Stimulated activated CD4-positive, alpha-beta T cell treated with anti-CD3 and anti-CD28 coated beads, TNF-alpha, amount 100 ng/mL, for 1 hour (primary cell): ENCODE results near the gene DHRS1.
A peak's percentile ranks its signal among the peaks of the same experiment; 100 is the strongest.

Source experiments
- DNase-seq, 3 donors: peaks; one replicate each; pipeline ENCODE4 v3.0.0-alpha.2; 2020; ENCODE audit warnings: low read depth in 3 of 3, low spot score in 1 of 3

DHRS1 gene

GRCh38 chr14:24285351-24285750, 14.2 kb downstream of the DHRS1 start:
- DNase-seq, result no peak

GRCh38 chr14:24284501-24285035, 15.0 kb downstream of the DHRS1 start:
- no peak for DNase-seq

GRCh38 chr14:24283796-24284460, 15.7 kb downstream of the DHRS1 start:
- no peak for DNase-seq

- DNase-seq, result no peak
Observed at GRCh38 chr14:24282736-24283135, 16.8 kb downstream of the DHRS1 start.

GRCh38 chr14:24281636-24282035, 17.9 kb downstream of the DHRS1 start:
- DNase-seq, result no peak

GRCh38 chr14:24280797-24281460, 18.7 kb downstream of the DHRS1 start:
- DNase-seq, result no peak

GRCh38 chr14:24279301-24280186, 20.0 kb downstream of the DHRS1 start:
- DNase-seq, result no peak

DNA sequence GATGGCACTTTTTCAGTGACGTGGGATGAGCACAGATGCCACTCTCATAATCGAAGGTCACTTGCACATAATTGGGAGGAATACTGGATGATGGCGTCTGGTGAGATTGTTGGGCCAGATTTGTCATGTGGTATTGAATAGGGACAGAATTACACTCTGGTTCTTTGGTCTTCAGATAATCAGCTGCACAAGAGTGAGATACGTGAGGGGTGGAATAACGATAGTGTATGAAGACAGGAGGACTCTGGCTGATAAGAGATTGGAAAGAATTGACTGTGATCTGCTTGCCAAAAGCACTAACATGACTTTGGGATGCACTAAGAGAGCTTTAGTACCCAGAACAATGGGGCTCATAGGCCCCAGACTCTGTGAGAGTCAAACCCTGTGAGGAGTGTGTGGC, 21.2 kb downstream of the DHRS1 start:
- no peak for DNase-seq

DNA sequence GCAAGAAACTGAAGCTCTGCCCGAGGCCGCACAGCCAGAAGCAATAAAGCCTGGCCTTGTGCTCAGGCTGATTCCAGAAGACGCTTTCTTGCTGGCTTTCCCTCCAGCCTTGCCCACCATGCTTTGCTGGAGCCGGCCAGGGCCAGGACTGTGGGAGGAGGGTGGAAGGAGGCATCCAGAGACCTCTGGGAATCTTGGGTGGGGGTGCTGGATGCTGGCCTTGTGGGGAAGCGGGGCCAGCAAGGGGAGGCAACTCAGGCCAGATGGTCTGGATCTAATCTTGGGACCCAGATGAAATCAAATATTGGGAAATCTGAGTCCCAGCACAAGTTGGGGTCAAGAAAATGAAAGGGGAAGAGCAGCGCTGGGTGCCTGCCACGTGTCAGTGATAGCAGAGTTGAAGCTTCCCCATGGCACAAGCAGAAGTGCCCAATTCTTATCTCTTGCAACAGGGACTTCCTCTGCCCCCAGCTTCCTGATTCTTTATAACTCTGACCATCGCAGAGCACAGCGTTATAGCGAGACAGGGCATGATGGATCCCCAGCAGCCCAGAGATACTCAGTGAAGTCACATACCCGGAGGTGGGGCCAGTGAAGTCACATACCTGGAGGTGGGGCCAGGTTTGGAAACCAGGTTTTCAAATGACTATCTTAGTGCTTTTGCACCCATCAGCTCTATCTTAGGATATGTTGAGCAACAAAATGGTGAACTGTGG, 21.8 kb downstream of the DHRS1 start:
- no peak for DNase-seq

DNA sequence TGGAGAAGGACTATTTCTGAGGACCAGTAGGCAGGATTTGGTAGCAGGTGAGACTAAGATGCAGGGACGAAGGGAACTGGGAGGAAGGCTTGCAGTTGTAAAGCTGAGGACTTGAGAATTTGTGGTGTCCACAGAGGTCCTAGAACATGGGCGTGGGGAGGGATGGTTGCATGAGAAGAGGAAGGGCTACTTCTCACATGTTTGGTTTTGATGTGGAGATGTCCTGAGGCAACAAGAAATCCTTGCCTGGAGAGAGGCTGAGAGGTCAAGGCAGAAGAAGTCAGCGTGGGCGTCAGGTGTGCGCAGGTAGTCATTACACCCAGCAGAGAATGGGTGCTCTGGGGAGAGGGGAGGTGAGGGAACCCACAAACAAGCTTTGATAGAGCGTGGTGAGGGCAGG, 22.5 kb downstream of the DHRS1 start:
- no peak for DNase-seq

DNA sequence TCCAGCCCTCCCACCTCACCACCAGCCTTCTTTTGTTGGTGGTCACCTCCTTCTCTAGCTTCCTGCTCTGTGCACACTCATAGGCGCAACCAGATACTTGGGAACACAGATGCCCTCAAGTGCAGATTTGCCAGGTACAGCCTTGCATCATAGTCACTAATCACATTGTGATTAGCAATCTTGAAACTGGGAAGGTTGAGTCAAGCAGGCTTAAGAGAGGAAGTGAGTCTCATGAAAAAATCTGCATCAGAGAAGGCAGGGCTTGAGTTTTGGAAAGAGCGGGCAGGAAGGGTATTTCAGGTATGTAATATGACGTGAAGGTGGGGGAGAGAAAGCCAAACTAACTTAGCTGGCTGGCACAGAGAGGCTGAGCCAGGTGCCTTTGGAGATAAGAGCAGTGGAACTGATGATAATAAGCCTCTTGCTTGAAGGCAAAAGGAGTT, 25.5 kb downstream of the DHRS1 start:
- DNase-seq, result peak in 1 of 3 donors; percentile 11

DNA sequence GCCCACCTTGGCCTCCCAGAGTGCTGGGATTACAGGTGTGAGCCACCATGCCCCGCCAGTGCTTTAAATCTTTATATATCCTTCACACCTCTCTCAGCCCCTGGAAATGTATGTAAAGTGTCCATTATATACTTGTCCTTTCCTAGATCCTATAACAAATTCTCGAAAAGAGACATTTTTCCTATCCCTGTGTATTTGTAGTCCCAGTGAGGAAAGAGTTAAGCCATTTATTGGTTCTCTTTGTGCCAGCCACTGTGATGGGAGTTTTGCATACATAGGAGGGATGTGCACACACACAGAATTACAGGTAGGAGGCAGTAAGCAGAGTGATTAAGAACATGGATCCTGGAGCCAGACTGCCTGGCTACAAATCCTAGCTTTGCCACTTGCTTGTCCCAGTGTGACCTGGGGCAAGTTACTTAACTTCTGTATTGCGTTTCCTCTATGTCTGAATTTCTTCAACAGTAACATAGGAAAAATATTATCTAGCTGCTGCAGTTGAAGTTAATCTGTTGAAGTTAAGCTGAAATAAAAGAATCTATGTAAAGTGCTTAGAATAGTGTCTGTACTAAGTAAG, 26.1 kb downstream of the DHRS1 start:
- no peak for DNase-seq

DNA sequence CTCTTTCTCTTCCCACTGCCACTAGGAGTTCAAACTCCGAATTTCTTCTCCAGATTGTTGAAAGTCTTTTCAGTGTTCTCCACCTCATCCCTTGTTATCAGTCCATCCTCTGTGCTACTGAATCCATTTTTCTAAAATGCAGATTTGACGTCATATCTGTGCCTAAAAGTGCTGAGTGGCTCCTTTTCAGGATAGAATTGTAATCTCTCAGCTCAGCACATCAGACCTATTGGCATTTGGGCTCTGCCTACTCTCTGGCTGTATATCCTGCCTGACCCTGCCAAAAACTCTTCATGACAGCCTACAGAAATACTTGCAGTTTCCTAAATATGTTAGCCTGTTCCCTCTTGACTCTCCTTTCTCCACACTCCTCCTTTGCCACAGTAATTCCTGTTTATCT, 27.1 kb downstream of the DHRS1 start:
- DNase-seq, result no peak

DNA sequence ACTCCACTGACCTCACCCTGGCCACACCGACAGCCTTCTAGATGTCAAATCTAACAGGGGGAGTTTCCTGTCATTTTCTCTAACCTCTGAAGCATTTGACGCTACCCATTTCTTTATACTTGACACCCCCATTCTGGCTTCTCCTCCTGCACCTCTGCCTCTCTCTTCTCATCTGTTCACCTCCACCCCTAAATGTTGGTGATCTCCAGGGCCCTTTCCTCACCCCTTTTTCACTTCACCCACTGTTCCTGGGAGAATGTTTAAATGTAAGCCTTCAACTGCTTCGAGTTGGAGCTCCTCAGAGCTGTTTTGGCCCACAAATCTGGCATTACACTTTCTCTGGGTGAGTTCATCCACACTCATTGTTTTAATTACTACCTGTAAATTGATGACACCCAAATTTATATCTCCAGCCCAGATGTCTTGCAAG, 27.7 kb downstream of the DHRS1 start:
- DNase-seq, result no peak

- DNase-seq, result peak; percentile 79 to 86 (median 83)
Observed at GRCh38 chr14:24271134-24271833, 28.3 kb downstream of the DHRS1 start, which contains the start of gene RABGGTA. RABGGTA (minus strand) TSS chr14:24271597; CDS start chr14:24271115, 482 bp downstream.

- DNase-seq, result no peak
Observed at GRCh38 chr14:24270537-24271133, 28.9 kb downstream of the DHRS1 start.

DNA sequence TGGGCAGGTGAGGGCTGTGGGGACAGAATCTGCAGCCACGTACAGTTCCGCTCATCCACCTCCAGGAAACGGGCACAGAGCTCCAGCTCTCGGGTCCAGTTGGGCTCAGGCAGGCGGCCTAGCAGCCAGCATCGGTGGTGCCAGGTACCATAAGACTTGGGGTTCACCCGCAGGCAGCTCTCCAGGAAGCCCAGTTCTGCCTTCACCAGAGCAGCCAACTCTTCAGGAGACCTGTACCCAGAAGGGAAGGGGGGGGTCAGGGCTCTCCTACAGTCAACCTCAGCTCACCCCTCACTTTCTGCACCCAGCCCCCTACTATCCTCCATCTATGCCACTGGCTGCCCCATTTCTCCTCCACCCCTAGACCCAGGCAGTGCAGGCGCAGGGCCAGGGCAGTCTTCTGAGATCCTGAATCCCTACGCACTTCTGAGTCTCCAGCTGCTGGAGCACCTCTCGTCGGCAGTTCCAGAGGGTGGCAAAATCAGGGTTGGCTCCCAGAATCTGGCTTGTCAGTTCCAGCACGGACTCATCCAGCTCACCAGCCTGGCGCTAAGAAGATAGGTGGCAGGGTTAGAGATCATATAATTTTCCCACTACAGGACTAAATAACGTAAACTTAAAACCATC, 29.6 kb downstream of the DHRS1 start:
- DNase-seq, result no peak

DNA sequence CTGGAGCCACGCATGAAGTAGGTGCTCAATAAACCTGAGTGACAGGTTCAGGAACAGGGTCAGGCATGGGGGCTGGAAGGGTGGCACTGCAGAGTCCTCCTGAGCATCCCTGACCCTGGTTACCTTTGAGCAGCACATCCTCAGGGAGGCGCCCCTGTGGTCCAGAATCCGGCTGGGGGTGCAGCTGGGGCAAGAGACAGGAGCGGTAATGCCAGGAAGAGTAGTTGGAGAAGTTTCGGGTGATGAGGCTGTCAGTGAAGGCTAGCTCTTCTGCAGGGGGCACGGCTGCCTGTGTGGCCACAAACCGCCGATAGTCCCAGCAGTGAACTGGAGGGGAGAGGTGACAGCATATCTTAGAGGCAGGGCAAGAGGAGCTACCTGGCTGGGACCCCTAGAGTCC, 30.2 kb downstream of the DHRS1 start:
- no peak for DNase-seq

- no peak for DNase-seq
Observed at GRCh38 chr14:24268225-24268624, 31.4 kb downstream of the DHRS1 start.
